ENCODE results near the gene BCL2L1.
"Not testable (repeated sequence)": the region's sequence is repeated elsewhere in the genome, so short reads cannot be mapped to it uniquely, and the experiment has no call there.

The BCL2L1 gene

DNA sequence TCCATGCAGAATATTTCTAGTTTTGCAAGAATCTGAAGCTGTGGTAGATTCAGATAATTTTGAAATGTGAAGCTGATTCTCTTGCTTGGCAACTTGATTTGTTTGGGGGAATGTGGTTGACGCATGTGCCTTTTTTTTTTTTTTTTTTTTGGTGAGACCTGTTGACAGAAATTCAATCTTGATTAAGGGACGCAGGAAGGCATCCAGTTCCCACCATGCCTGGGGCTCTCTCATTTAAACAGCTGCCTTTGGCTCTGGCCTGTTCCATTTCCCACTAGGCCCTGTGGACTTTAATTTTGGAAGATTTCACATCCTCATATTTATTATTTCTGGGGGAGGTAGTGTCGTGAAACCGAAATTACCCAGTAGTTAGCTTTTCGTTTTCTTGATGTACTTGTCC lies 25.0 kb upstream of the BCL2L1 start:
- CTCF ChIA-PET, result interaction anchor here (0.9 to 6.2 kb wide), 7 partner anchors 12 to 135 kb away, joined by 3 to 32 read pairs (median 4); no protein-coding TSS in a partner anchor
- TF ChIP-seq, protein P1, sequence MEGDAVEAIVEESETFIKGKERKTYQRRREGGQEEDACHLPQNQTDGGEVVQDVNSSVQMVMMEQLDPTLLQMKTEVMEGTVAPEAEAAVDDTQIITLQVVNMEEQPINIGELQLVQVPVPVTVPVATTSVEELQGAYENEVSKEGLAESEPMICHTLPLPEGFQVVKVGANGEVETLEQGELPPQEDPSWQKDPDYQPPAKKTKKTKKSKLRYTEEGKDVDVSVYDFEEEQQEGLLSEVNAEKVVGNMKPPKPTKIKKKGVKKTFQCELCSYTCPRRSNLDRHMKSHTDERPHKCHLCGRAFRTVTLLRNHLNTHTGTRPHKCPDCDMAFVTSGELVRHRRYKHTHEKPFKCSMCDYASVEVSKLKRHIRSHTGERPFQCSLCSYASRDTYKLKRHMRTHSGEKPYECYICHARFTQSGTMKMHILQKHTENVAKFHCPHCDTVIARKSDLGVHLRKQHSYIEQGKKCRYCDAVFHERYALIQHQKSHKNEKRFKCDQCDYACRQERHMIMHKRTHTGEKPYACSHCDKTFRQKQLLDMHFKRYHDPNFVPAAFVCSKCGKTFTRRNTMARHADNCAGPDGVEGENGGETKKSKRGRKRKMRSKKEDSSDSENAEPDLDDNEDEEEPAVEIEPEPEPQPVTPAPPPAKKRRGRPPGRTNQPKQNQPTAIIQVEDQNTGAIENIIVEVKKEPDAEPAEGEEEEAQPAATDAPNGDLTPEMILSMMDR (IDR thresholded peaks at IDR 0.05; ENCODE audit: control extremely low read depth, extremely low read depth, low read depth, missing control alignments), result no peak
- DNase-seq (ENCODE audit: extremely low spot score), result no peak
- POLR2A ChIA-PET, result interaction anchor here (0.7 kb wide), 1 partner anchor 1919 kb away, joined by 11 read pairs; the partner anchor contains the start of gene ACTL10

DNA sequence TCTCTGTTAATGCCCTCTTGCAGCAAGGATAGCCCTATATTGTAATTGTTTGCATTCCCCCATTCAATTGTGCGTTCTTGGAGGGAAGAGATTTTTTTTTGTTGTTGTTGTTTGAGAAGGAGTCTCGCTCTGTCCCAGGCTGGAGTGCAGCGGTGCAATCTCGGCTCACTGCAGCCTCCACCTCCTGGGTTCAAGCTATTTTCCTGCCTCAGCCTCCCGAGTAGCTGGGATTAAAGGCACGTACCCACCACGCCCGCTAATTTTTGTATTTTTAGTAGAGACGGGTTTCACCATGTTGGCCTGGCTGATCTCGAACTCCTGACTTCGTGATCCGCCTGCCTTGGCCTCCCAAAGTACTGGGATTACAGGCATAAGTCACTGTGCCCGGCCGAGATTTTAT lies 24.4 kb upstream of the BCL2L1 start:
- ChIA-PET POLR2A (interaction anchor here (0.7 kb wide), 1 partner anchor 1920 kb away, joined by 11 read pairs; the partner anchor contains the start of gene ACTL10), CTCF (interaction anchor here (0.7 to 6.2 kb wide), 10 partner anchors 12 to 113 kb away, joined by 3 to 32 read pairs (median 4); no protein-coding TSS in a partner anchor)
- not testable (repeated sequence) for DNase-seq (ENCODE audit: extremely low spot score)

DNA sequence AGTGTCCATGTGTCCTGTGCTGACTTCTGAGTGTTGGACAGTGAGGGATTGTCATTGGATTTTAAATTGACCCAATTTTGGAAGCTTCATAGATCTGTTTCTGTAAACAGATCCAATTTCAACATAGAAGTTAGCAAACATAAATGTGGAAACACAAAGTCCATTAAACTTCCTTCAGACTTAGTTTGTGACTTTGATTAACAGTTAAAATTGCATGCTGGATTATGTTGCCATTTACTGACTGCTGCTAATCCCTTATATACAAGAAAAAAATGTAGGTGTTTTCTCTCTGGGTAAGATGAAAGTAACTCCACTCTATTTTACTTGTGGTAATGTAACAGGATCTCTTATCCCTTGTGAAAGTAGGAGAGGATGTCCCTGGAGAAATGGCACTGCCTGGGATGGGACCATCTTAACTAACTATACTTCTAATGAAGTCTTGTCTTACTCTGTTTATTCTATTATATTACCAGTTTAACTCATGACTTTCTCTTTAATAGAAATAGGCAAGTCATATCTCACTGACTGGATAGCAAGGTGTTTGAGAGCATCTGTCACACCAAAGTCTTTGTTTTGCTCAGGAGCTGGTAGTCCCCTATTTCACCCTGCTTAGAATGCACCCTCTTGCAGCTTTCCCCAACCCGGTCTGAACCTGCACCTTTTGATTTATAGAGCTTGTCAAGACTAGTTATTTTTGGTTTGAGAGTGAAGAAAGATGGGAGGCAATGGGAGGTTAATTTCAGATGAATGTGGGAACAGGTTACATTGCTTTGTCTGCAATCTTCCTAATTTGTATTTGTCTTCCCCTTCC lies 23.6 kb upstream of the BCL2L1 start:
- ChIA-PET CTCF (interaction anchor here (0.7 to 6.2 kb wide), 6 partner anchors 13 to 87 kb away, joined by 3 to 32 read pairs (median 4); no protein-coding TSS in a partner anchor), POLR2A (no interaction called here)

DNA sequence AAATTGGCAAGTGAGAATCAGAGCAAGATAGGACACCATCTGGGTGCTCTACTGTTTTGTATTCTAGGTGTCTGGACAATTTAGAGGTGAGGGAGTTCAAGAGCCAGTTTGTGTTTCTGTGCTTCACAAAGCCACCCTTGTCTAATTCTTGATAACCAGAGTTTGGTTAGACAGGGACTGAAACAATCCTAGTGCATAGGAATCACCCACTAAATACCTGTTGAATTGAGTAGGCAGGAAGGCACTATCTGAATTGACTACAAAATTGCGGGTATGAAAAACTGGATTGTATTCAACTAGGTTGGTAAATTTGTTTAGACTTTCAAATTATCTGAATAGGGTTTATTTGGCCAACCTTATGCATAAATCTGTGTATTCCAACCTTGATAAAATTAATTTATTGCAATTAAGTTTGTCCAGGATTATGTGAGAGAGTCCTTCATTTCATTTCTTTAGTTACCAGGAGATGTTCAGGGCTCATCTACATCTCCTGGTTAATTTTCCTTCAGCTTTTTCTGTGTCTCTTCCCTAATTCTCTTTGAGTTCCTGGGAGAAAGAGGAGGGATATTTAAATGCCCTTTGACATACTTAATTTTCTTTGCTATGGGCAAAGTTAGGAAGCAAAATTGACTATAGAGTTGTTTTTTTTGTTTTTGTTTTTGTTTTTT lies 18.1 kb upstream of the BCL2L1 start:
- TF ChIP-seq, protein P1 (IDR thresholded peaks at IDR 0.05; ENCODE audit: control extremely low read depth, extremely low read depth, low read depth, missing control alignments), result no peak
- CTCF ChIA-PET, result interaction anchor here (1.2 to 9.5 kb wide), 2 partner anchors 17 to 79 kb away, joined by 6 to 95 read pairs; partner anchors contain the start of gene BCL2L1
- POLR2A ChIA-PET, result no interaction called here
- DNase-seq (ENCODE audit: extremely low spot score), result no peak

More for the DNA sequence above, 23.6 kb upstream of the BCL2L1 start:
- DNase-seq (ENCODE audit: extremely low spot score), result no peak
- TF ChIP-seq, protein P1 (IDR thresholded peaks at IDR 0.05; ENCODE audit: control extremely low read depth, extremely low read depth, low read depth, missing control alignments), result no peak

DNA sequence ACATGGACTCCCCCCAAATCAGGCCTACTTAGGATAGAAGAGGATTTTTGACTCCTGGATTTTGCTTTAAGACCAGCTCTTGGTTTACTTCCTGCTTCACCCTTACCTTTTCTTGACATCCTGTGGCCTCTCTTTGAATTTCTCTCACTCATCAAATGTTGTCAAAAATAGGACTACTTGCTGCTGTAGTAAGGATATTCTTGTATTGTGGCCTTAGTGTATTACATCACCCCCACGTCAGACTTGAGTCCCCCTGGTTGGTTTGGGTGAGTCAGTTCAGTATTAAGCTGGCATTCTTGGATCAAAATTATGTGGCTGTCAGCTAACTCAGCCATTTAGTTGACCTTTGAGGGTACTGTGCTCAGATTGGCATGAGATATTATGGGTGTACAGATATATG lies 17.5 kb upstream of the BCL2L1 start:
- TF ChIP-seq, protein P1 (IDR thresholded peaks at IDR 0.05; ENCODE audit: control extremely low read depth, extremely low read depth, low read depth, missing control alignments), result no peak
- ChIA-PET POLR2A (no interaction called here), CTCF (interaction anchor here (1.2 to 9.5 kb wide), 2 partner anchors 17 to 78 kb away, joined by 6 to 95 read pairs; partner anchors contain the start of gene BCL2L1)
- DNase-seq (ENCODE audit: extremely low spot score), result peak; percentile 26

DNA sequence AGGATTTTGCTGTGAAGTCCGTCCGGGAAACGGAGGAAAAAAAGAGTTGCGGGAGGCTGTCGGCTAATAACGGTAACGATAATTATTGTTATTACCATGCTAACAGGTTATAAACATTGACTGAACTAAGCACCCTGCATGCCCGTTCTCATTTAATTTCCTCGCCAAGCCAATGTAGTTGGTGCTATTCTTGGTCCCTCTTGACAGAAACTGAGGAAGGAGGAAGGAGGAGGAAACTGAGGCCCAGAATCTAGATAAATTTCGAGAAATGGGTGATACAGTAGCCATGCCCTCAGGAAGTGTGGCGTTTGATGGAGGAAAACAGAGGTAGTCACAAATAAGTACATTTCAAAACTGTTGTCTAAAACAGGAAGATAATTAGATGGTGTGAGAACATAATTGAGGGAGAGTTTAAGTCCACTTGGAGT lies 16.9 kb upstream of the BCL2L1 start:
- TF ChIP-seq, protein P1 (IDR thresholded peaks at IDR 0.05; ENCODE audit: control extremely low read depth, extremely low read depth, low read depth, missing control alignments), result no peak
- no peak for DNase-seq (ENCODE audit: extremely low spot score)
- ChIA-PET CTCF (interaction anchor here (1.2 to 9.5 kb wide), 4 partner anchors 16 to 79 kb away, joined by 3 to 95 read pairs (median 10); partner anchors contain the start of gene BCL2L1), POLR2A (no interaction called here)
